GM12878 (cell line): Measurements from ENCODE around the gene RUNDC1. TPM values are rescaled to one million over a fixed set of nuclear protein-coding genes. Genes with fewer than 3 reads are reported as not detected.

Source experiments
- CBFB ChIP-seq: IDR thresholded peaks from 2 replicates; pipeline ENCODE4 v1.6.1; 2016; ENCODE audit warnings: antibody characterized with exemption, low read depth
- CHD1 ChIP-seq: IDR thresholded peaks from 2 replicates; pipeline ENCODE4 v1.6.1; 2012; ENCODE audit warnings: low read depth, low read length, improper control_type of control experiment
- E4F1 ChIP-seq: fragments of 450-650 bp; IDR thresholded peaks from 2 replicates; pipeline ENCODE4 v1.6.1; 2018; ENCODE audit warnings: borderline replicate concordance, mild to moderate bottlenecking; ENCODE audit not compliant: partially characterized antibody
- GATAD2B ChIP-seq: fragments of 450-650 bp; conservative IDR thresholded peaks from 2 replicates; pipeline ENCODE4 v1.6.1; 2017; ENCODE audit warnings: low read depth, mild to moderate bottlenecking, moderate library complexity
- HDAC2 ChIP-seq: fragments of 200-600 bp; sonication (generic); IDR thresholded peaks from 2 replicates; pipeline ENCODE4 v1.6.1; 2017
- MTA2 ChIP-seq: fragments of 450-650 bp; IDR thresholded peaks from 2 replicates; pipeline ENCODE4 v1.6.1; 2016; ENCODE audit warnings: low read depth, mild to moderate bottlenecking, moderate library complexity
- MYB ChIP-seq: fragments of 150-350 bp; IDR thresholded peaks from 2 replicates; pipeline ENCODE4 v1.6.1; 2014; ENCODE audit warnings: mild to moderate bottlenecking, low read depth, low read length, borderline replicate concordance
- NFYB ChIP-seq: IDR thresholded peaks from 2 replicates; pipeline ENCODE4 v1.6.1; 2011; ENCODE audit warnings: low read depth, mild to moderate bottlenecking, low read length, improper control_type of control experiment, moderate library complexity; ENCODE audit not compliant: insufficient read depth
- RELB ChIP-seq: fragments of 450-650 bp; IDR thresholded peaks from 2 replicates; pipeline ENCODE4 v1.6.1; 2017; ENCODE audit warnings: low read depth, mild to moderate bottlenecking, moderate library complexity
- RUNX3 ChIP-seq: IDR thresholded peaks from 2 replicates; pipeline ENCODE4 v1.6.1; 2012; ENCODE audit warnings: low read length, inconsistent platforms
- SKIL ChIP-seq: fragments of 450-650 bp; IDR thresholded peaks from 2 replicates; pipeline ENCODE4 v1.6.1; 2017; ENCODE audit warnings: mild to moderate bottlenecking, low read depth, inconsistent platforms; ENCODE audit not compliant: poor library complexity, severe bottlenecking
- SREBF1 ChIP-seq: IDR thresholded peaks from 2 replicates; pipeline ENCODE4 v1.6.1; 2012; ENCODE audit warnings: mild to moderate bottlenecking, low read length
- STAT3 ChIP-seq: IDR thresholded peaks from 2 replicates; pipeline ENCODE4 v1.6.1; 2011; ENCODE audit warnings: low read depth, low read length, improper control_type of control experiment
- TCF12 ChIP-seq: IDR thresholded peaks from 2 replicates; pipeline ENCODE4 v1.6.1; 2011; ENCODE audit warnings: low read depth, mild to moderate bottlenecking, low read length
- TCF7 ChIP-seq: IDR thresholded peaks from 2 replicates; pipeline ENCODE4 v1.6.1; 2014; ENCODE audit warnings: antibody characterized with exemption, borderline replicate concordance
- ZBTB4 ChIP-seq: fragments of 450-650 bp; formaldehyde crosslinking; IDR thresholded peaks from 2 replicates; pipeline ENCODE4 v1.4.0; 2022; ENCODE audit warnings: mild to moderate bottlenecking, moderate library complexity
- ZNF24 ChIP-seq: fragments of 450-650 bp; IDR thresholded peaks from 2 replicates; pipeline ENCODE4 v1.6.1; 2017; ENCODE audit warnings: antibody characterized with exemption, mild to moderate bottlenecking
- ZSCAN29 ChIP-seq: fragments of 450-650 bp; IDR thresholded peaks from 2 replicates; pipeline ENCODE4 v1.6.1; 2017; ENCODE audit warnings: mild to moderate bottlenecking, moderate library complexity
- polyA plus RNA-seq, 11 experiments: library from polyadenylated mRNA; depleted of rRNA in 4 of 11; unstranded in 6 of 11; stranded (reverse) in 5 of 11; fragments of >200 nt; fragmentation: Nextera tagmentation in 4 of 11; fragmentation: Illumina TruSeq in 1 of 11; extraction: Ambion mirVana in 4 of 11; extraction: Trizol in 1 of 11; gene quantifications; 1 replicate in 1 of 11; 2 replicates in 10 of 11; pipeline versions ENCODE4 v1.2.1 to v1.2.3, GENCODE V29; 2011 to 2016; ENCODE audit warnings: inconsistent platforms in 2 of 11, missing spikeins in 2 of 11, low read depth in 1 of 11
- total RNA-seq, 4 experiments: library from RNA; depleted of rRNA in 3 of 4; stranded (reverse); fragments of >200 nt in 3 of 4; fragmentation: Illumina TruSeq in 1 of 4; extraction: Trizol in 1 of 4; gene quantifications; 2 replicates each; pipeline versions ENCODE4 v1.2.1 to v1.2.3, GENCODE V29; 2013 to 2021

The RUNDC1 gene
- total and polyA plus RNA-seq, 10 of the 15 experiments (the other 5 are each of a cell fraction or from before 2014, with no cell fraction given) = 2.9 to 15.6 (median 8.2) TPM

GRCh38 chr17:42997984-42998938 lies 17.9 kb downstream of the RUNDC1 start, which contains the start of gene RPL27 (continued):
- peak; percentile 73; the same call in 1 of the 2 replicates for TF ChIP-seq ZSCAN29
- no peak for TF ChIP-seq ZBTB4 (CRISPR knock-in tag)
- no peak; the same call in 1 of the 2 replicates for TF ChIP-seq ZNF24
- TF ChIP-seq CBFB = peak; percentile 52
- TF ChIP-seq SKIL = peak; percentile 91
- peak; percentile 67; the same call in 1 of the 2 replicates for TF ChIP-seq NFYB
- TF ChIP-seq STAT3 = no peak; the same call in 1 of the 2 replicates
- no peak for TF ChIP-seq HDAC2
- peak; percentile 91 for TF ChIP-seq RELB
- TF ChIP-seq TCF7 = peak; percentile 80
- peak; percentile 53; the same call in 1 of the 2 replicates for TF ChIP-seq TCF12
- TF ChIP-seq E4F1 = peak; percentile 85
- no peak for TF ChIP-seq CHD1
- peak; percentile 77; the same call in 1 of the 2 replicates for TF ChIP-seq SREBF1
- TF ChIP-seq MYB = 0 out of 2 replicates have a peak, but pooled peaks have one; percentile 32
- TF ChIP-seq MTA2 = peak; percentile 91
- TF ChIP-seq RUNX3 = peak; percentile 84
- peak; percentile 64; the same call in 1 of the 2 replicates for TF ChIP-seq GATAD2B
